ENCODE measurements around the gene ARHGAP32.
"Not testable (repeated sequence)": the region's sequence is repeated elsewhere in the genome, so short reads cannot be mapped to it uniquely, and the experiment has no call there.

Gene ARHGAP32

GRCh38 chr11:129208863-129209262 is 16.7 kb upstream of the ARHGAP32 start:
- DNase-seq, result no peak

GRCh38 chr11:129204150-129204838 is 12.2 kb upstream of the ARHGAP32 start:
- in situ Hi-C loops (cut with MboI; ENCODE audit: low pct_unique_long_range_greater_than_20kb, low sequenced_read_pairs), result no loop called here
- DNase-seq, result no peak

More at GRCh38 chr11:129208863-129209262, 16.7 kb upstream of the ARHGAP32 start:
- in situ Hi-C loops (cut with MboI; ENCODE audit: low pct_unique_long_range_greater_than_20kb, low sequenced_read_pairs), result no loop called here

GRCh38 chr11:129202646-129203045 is 10.5 kb upstream of the ARHGAP32 start:
- in situ Hi-C loops (cut with MboI; ENCODE audit: low pct_unique_long_range_greater_than_20kb, low sequenced_read_pairs), result no loop called here
- DNase-seq, result no peak

GRCh38 chr11:129195682-129196081 is 3.6 kb upstream of the ARHGAP32 start:
- no peak for DNase-seq
- in situ Hi-C loops (cut with MboI; ENCODE audit: low pct_unique_long_range_greater_than_20kb, low sequenced_read_pairs), result no loop called here

GRCh38 chr11:129191649-129192048 is 476 bp downstream of the ARHGAP32 start:
- no peak for DNase-seq

GRCh38 chr11:129190087-129190486 is 2.0 kb downstream of the ARHGAP32 start:
- no peak for DNase-seq
- in situ Hi-C loops (cut with MboI; ENCODE audit: low pct_unique_long_range_greater_than_20kb, low sequenced_read_pairs), result no loop called here

More at GRCh38 chr11:129191649-129192048, 476 bp downstream of the ARHGAP32 start:
- in situ Hi-C loops (cut with MboI; ENCODE audit: low pct_unique_long_range_greater_than_20kb, low sequenced_read_pairs), result no loop called here

GRCh38 chr11:129189646-129190045 is 2.5 kb downstream of the ARHGAP32 start:
- DNase-seq, result no peak
- in situ Hi-C loops (cut with MboI; ENCODE audit: low pct_unique_long_range_greater_than_20kb, low sequenced_read_pairs), result no loop called here

- in situ Hi-C loops (cut with MboI; ENCODE audit: low pct_unique_long_range_greater_than_20kb, low sequenced_read_pairs), result not testable (repeated sequence)
These were observed 7.0 kb downstream of the ARHGAP32 start for GRCh38 chr11:129185082-129185481.

GRCh38 chr11:129184581-129184980 is 7.5 kb downstream of the ARHGAP32 start:
- DNase-seq, result no peak
- in situ Hi-C loops (cut with MboI; ENCODE audit: low pct_unique_long_range_greater_than_20kb, low sequenced_read_pairs), result no loop called here

More at GRCh38 chr11:129185082-129185481, 7.0 kb downstream of the ARHGAP32 start:
- not testable (repeated sequence) for DNase-seq

- DNase-seq, result no peak
- in situ Hi-C loops (cut with MboI; ENCODE audit: low pct_unique_long_range_greater_than_20kb, low sequenced_read_pairs), result no loop called here
These were observed 24.8 kb downstream of the ARHGAP32 start for GRCh38 chr11:129167315-129167714.

- in situ Hi-C loops (cut with MboI; ENCODE audit: low pct_unique_long_range_greater_than_20kb, low sequenced_read_pairs), result no loop called here
These were observed 28.4 kb downstream of the ARHGAP32 start for GRCh38 chr11:129163714-129164164.

GRCh38 chr11:129157080-129157479 is 35.0 kb downstream of the ARHGAP32 start:
- in situ Hi-C loops (cut with MboI; ENCODE audit: low pct_unique_long_range_greater_than_20kb, low sequenced_read_pairs); DNase-seq: not testable (repeated sequence)

More at GRCh38 chr11:129163714-129164164, 28.4 kb downstream of the ARHGAP32 start:
- no peak for DNase-seq

GRCh38 chr11:129155745-129156144 is 36.4 kb downstream of the ARHGAP32 start:
- DNase-seq, result no peak
- in situ Hi-C loops (cut with MboI; ENCODE audit: low pct_unique_long_range_greater_than_20kb, low sequenced_read_pairs), result no loop called here

GRCh38 chr11:129148487-129148886 is 43.6 kb downstream of the ARHGAP32 start:
- in situ Hi-C loops (cut with MboI; ENCODE audit: low pct_unique_long_range_greater_than_20kb, low sequenced_read_pairs), result no loop called here

GRCh38 chr11:129146191-129146590 is 45.9 kb downstream of the ARHGAP32 start:
- in situ Hi-C loops (cut with MboI; ENCODE audit: low pct_unique_long_range_greater_than_20kb, low sequenced_read_pairs), result no loop called here
- no peak for DNase-seq

More at GRCh38 chr11:129148487-129148886, 43.6 kb downstream of the ARHGAP32 start:
- no peak for DNase-seq

- DNase-seq, result no peak
- in situ Hi-C loops (cut with MboI; ENCODE audit: low pct_unique_long_range_greater_than_20kb, low sequenced_read_pairs), result no loop called here
These were observed 46.8 kb downstream of the ARHGAP32 start for GRCh38 chr11:129145276-129145675.

- in situ Hi-C loops (cut with MboI; ENCODE audit: low pct_unique_long_range_greater_than_20kb, low sequenced_read_pairs), result no loop called here
- no peak for DNase-seq
These were observed 47.9 kb downstream of the ARHGAP32 start for GRCh38 chr11:129144256-129144655.

GRCh38 chr11:129143335-129143734 is 48.8 kb downstream of the ARHGAP32 start:
- DNase-seq, result no peak

GRCh38 chr11:129141748-129142523 is 50.2 kb downstream of the ARHGAP32 start:
- in situ Hi-C loops (cut with MboI; ENCODE audit: low pct_unique_long_range_greater_than_20kb, low sequenced_read_pairs), result no loop called here
- no peak for DNase-seq

More at GRCh38 chr11:129143335-129143734, 48.8 kb downstream of the ARHGAP32 start:
- in situ Hi-C loops (cut with MboI; ENCODE audit: low pct_unique_long_range_greater_than_20kb, low sequenced_read_pairs), result no loop called here

- no peak for DNase-seq
- in situ Hi-C loops (cut with MboI; ENCODE audit: low pct_unique_long_range_greater_than_20kb, low sequenced_read_pairs), result no loop called here
These were observed 60.8 kb downstream of the ARHGAP32 start for GRCh38 chr11:129131316-129131715.
